Motor neuron (in vitro differentiated cells): ENCODE data around the gene PEA15. TPM values are rescaled to one million over a fixed set of nuclear protein-coding genes. Genes with fewer than 3 reads are reported as not detected.

ENCODE experiments used
- ATAC-seq, 8 experiments: fragments of 200-7000 bp; cut with Tn5 transposase; replicated peaks in 6 of 8; 2 replicates each; pipeline ENCODE4 v1.8.0; 2021; ENCODE audit warnings: mild to moderate bottlenecking in 8 of 8, moderate library complexity in 8 of 8
- H3K27ac ChIP-seq, 2 donors: fragments of 250-450 bp; sonication (Bioruptor Pico); 2 replicates each; pipeline ENCODE4 v1.9.0; 2021; ENCODE audit warnings: antibody characterized with exemption in 2 of 2, mild to moderate bottlenecking in 2 of 2, moderate library complexity in 1 of 2
- H3K4me1 ChIP-seq, 2 donors: fragments of 250-450 bp; sonication (Bioruptor Pico); replicated peaks in 1 of 2; 2 replicates each; pipeline ENCODE4 v1.6.1; 2021; ENCODE audit warnings: antibody characterized with exemption in 2 of 2, mild to moderate bottlenecking in 2 of 2, moderate library complexity in 1 of 2
- H3K4me3 ChIP-seq, 5 donors: fragments of 250-450 bp; sonication (Bioruptor Pico); 2 replicates each; pipeline ENCODE4 v1.9.0; 2021; ENCODE audit warnings: antibody characterized with exemption in 5 of 5, mild to moderate bottlenecking in 5 of 5, moderate library complexity in 4 of 5
- WGBS, 10 experiments: fragments of 450-650 bp; shearing (Covaris generic); methylation state at CpG; one replicate each; pipeline ENCODE4 v1.0.0; 2022; 5-methylcytosine and 5-hydroxymethylcytosine counted together
- in situ Hi-C, 9 experiments: fragments of 400-800 bp; cut with MboI; loops; one replicate each; pipeline ENCODE4 v1.15.0; 2021; ENCODE audit warnings: low sequenced_read_pairs in 9 of 9, low pct_unique_long_range_greater_than_20kb in 2 of 9; ENCODE audit not compliant: unreplicated experiment in 9 of 9
- total RNA-seq, 8 experiments: library from RNA; unstranded; fragments of 300-600 nt; gene quantifications; 2 replicates each; pipeline versions ENCODE4 v1.2.3 to v1.2.4, GENCODE V29; 2022

The PEA15 gene
- total RNA-seq, 8 experiments from 2014 or later: 26.4 to 322 (median 66.3) TPM

DNA sequence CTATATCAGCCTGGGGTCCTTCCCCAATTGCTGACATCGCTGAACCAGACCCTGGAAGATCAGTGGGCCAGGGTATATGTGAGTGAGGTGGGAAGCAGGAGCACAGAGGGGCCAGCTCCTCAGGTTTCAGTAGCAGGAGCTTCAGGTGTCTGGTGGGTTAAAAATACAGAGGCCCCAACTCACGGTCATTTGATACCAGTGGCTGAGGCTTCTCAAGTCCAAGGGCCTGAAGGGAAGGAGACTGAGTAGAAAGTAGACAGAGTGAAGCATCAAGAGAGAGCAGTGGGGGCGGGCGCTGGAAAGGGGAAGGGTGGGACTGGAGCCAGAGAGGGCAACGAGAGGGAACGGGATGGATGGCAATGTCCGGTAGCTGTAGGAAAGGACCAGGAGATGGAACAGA, 16.8 kb upstream of the PEA15 start:
- ATAC-seq: no peak
- WGBS, 10 experiments: 60 to 100% (median 92%) methylated on average over 1 to 4 of the region's 7 CpGs; no CpG with 5 or more reads in 5 of the 10 experiments
- peaks cover 11 to 18% of the 10 kb centered on the region in 2 donors for H3K4me1 ChIP-seq
- in situ Hi-C loops: no loop called here
- H3K4me3 ChIP-seq: no peak overlapping the region
- no peak overlapping the region for H3K27ac ChIP-seq

DNA sequence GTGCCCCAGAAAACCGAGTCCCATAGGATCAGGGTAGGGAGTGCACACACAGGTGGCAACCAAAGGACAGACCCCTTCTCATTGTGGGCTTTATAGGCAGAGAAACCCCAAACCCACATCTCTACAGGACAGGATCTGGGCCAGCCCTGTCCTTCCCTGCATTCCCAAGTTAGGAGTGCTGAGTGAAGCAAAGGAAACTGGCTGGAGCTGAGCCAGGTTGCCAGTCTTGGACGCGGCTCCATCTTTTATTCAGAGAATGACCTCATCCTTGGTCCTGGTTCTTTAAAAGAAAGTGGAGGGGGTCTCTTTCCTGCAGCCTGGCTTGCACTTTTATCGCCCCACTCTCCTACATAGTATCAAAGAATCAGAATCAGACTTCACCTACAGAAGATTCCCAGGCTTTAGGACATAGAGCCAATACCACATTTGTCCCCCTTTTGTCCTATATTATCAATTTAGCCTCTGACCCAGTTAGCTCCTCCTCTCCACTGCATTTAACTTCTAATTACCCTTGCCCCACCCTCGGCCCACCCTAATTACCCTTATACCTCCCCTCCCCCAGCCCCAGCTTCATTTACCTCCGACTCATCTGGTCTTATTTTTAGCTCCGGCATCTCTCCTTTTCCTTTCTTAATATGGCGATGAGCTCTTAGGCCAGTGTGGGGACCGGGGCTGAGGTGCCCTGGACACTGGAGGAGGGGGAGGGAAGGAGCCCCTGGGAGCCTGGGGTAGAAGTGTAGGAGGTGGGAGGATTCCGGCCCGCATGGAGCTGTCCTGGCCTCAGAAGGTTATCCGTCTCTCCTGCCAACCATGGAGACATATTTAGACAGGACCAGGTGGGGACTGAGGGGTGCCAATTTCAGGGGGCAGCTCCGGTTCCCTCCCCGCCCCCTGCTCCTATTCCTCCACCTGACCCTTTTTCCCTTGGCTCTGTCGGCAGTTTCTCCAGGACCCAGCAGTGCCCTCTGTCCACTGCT, 15.2 kb upstream of the PEA15 start, which contains the start of gene CASQ1:
Gene CASQ1 (plus strand): TSS at position 927 of the 977 bp plus-strand sequence. CDS start 177 bp downstream, outside the sequence.
- Histone ChIP-seq H3K27ac (no peak within 1 kb of the TSS), H3K4me1 (peaks cover 17 to 23% of the 10 kb centered on the region in 2 donors), H3K4me3 (no peak within 1 kb of the TSS)
- peak in 2 of 8 experiments; percentile 8 to 12 for ATAC-seq
- WGBS, 10 experiments: 0 to 75% (median 62%) methylated on average over 1 to 4 of the region's 15 CpGs; no CpG with 5 or more reads in 4 of the 10 experiments
- in situ Hi-C loops: loop anchor here in 1 of 9 experiments (10.0 kb wide), 1 partner anchor 105 kb away; no protein-coding TSS in a partner anchor

DNA sequence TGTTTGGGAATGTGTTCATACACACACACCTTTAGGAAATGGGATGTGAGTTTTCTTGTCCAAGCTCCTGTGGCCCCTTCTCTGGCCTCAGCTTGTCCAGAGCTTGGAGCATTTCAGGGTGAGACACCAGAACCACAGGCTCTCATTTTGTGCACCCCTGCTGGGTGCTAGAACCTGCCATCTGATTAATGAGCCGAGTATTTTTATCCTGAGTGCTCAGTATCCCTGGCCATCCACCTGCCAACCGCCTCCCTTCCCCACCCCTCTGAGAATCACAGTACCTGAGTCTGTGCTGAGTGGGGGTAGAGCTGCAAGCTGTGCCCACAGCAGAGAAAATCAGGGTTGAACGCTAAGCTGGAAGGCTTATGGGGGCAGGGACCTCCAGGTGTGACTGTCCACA, 13.4 kb upstream of the PEA15 start:
- ATAC-seq: no peak
- in situ Hi-C loops: loop anchor here in 1 of 9 experiments (10.0 kb wide), 1 partner anchor 103 kb away; no protein-coding TSS in a partner anchor
- Histone ChIP-seq H3K4me3 (no peak overlapping the region), H3K4me1 (peaks cover 17 to 23% of the 10 kb centered on the region in 2 donors), H3K27ac (no peak overlapping the region)
- WGBS, 10 experiments: 33 to 100% (median 89%) methylated on average over 1 to 3 of the region's 3 CpGs; no CpG with 5 or more reads in 4 of the 10 experiments

DNA sequence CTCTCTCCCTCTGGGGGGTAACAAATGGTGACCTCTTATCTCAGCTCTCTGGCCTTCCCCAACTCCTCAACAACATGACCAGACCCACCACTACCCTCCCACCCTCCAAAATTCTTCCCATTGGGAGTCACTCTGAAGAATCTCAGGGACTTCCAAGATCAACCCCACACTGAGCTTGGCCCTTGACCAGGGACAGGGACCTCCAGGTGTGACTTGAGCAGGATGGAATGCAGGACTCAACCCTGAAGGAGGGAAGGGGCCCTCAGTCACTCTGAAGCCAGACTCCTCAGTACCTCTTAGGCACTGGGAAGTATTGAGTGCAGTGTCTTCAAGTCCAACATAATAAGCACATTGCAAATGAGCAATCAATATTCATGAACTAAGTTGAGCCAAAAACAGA, 12.9 kb upstream of the PEA15 start:
- Histone ChIP-seq H3K4me3 (no peak overlapping the region), H3K27ac (no peak overlapping the region), H3K4me1 (peaks cover 17 to 23% of the 10 kb centered on the region in 2 donors)
- peak in 3 of 8 experiments; percentile 7 to 59 (median 14) for ATAC-seq
- in situ Hi-C loops: loop anchor here in 1 of 9 experiments (10.0 kb wide), 1 partner anchor 103 kb away; no protein-coding TSS in a partner anchor

DNA sequence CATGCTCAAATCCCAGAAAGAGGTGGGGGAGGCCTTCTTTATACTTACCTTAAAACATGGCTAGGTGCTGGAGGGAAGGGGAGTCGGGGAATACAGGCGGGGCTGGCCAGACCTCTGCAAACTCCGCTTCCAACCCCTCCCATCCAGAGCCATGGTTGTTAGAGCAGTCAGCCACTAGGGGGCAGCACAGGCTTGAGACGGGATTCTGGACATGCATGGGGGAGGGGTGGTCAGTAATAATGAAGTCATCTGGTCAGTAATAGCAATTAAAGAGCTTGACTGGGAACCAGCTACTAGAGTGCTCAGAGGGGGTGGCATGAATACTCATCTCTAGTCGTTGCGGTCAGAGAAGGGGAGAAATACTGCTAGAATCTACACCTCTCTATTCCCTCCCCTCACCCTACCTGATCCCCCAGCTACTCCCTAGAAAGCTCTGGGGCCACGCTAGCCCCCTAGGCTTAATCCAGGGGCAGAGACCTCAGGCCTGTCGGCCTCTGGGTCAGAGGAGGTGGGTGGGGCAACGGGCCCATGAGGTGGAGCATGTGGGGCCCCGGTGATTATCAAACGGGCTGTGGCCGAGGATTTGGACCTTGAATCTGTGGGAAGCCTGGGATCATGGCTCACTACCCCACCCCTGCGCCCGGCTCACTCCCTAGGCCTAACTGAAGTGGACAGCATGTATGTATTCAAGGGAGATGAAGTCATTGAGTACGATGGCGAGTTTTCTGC, 11.9 kb upstream of the PEA15 start:
- in situ Hi-C loops: loop anchor here in 1 of 9 experiments (10.0 kb wide), 1 partner anchor 102 kb away; no protein-coding TSS in a partner anchor
- Histone ChIP-seq H3K27ac (peak overlapping the region; percentile 40 to 52), H3K4me1 (peaks cover 17 to 23% of the 10 kb centered on the region in 2 donors), H3K4me3 (no peak overlapping the region)
- WGBS, 10 experiments: 32 to 70% (median 40%) methylated on average over 2 to 12 of the region's 16 CpGs; no CpG with 5 or more reads in 4 of the 10 experiments
- peak; percentile 85 to 94 (median 93) for ATAC-seq

DNA sequence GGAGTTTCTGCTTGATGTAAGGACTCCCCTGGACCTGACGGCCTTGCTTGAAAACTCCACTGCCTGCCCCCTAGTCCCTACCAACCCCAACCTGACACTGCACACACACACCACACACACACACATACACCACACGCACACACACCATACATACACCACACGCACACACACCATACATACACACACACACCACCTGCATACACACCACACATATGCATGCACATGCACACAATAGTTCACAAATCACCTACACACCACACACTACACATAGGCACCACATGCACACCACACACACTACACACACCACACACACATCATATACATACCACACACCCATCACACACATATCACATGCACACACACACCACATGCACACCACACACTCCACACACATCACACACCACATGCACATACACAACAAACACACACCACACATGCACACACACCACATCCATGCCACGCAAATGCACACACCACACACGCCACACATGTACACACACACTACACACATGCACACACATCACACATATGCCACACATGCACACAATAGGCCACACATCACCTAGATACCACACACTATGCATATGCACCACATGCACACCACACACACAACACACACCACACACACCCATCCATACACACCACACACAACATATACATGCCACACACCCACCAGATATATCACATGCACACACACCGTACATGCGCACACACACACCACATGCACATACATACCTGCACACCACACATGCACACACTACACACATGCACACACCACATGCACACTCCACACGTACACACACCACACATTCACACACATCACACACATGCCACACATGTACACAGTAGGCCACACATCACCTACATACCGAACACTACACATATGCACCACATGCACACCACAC, 11.1 kb upstream of the PEA15 start:
- Histone ChIP-seq H3K4me1 (peaks cover 17 to 23% of the 10 kb centered on the region in 2 donors), H3K27ac (no peak overlapping the region), H3K4me3 (no peak overlapping the region)
- in situ Hi-C loops: loop anchor here in 1 of 9 experiments (10.0 kb wide), 1 partner anchor 101 kb away; no protein-coding TSS in a partner anchor
- ATAC-seq: no peak
- WGBS, 10 experiments: 81 to 100% (median 94%) methylated on average over 1 to 8 of the region's 9 CpGs; no CpG with 5 or more reads in 1 of the 10 experiments

DNA sequence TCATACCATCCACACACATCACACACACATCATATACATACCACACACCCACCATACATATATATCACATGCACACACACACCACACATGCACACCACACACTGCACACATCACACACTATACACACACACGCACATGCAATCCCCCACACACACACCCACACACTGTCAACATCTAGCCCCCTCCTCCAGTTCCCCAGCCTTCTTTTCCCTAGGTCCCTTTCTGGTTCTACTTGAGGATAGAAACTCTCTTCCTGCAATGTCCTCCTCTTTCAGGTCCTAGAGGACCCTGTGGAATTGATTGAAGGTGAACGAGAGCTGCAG, 10.5 kb upstream of the PEA15 start:
- no peak overlapping the region for H3K4me3 ChIP-seq
- peaks cover 13 to 18% of the 10 kb centered on the region in 2 donors for H3K4me1 ChIP-seq
- H3K27ac ChIP-seq: no peak overlapping the region
- in situ Hi-C loops: loop anchor here in 1 of 9 experiments (10.0 kb wide), 1 partner anchor 100 kb away; no protein-coding TSS in a partner anchor
- no peak for ATAC-seq
- 13 to 100% (median 79%) methylated on average over 1 to 2 of the region's 2 CpGs; no CpG with 5 or more reads in 5 of the 10 experiments for WGBS, 10 experiments

DNA sequence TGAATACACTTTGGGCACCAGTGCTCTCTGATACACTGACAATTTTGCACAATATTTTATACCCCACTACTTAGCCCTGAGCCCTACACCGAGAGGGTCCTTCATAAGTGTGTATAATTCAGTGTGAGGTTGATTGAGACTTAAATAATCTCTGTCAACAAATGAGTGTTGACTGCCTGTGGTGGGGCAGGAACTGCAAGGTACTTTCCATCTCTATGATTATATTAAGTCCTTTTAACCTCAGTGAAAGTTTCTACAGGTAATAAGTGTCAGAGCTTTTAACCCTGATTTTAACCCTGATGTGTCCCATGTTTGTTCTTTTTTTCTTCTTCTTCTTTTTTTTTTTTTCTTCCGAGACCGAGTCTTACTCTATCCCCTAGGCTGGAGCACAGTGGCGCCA, 9.0 kb upstream of the PEA15 start:
- H3K4me3 ChIP-seq: no peak overlapping the region
- H3K4me1 ChIP-seq: peaks cover 8 to 11% of the 10 kb centered on the region in 2 donors
- in situ Hi-C loops: loop anchor here in 1 of 9 experiments (10.0 kb wide), 1 partner anchor 99 kb away; no protein-coding TSS in a partner anchor
- WGBS, 10 experiments: 50 to 100% (median 85%) methylated on average over 1 to 4 of the region's 4 CpGs; no CpG with 5 or more reads in 1 of the 10 experiments
- no peak overlapping the region for H3K27ac ChIP-seq
- no peak for ATAC-seq

DNA sequence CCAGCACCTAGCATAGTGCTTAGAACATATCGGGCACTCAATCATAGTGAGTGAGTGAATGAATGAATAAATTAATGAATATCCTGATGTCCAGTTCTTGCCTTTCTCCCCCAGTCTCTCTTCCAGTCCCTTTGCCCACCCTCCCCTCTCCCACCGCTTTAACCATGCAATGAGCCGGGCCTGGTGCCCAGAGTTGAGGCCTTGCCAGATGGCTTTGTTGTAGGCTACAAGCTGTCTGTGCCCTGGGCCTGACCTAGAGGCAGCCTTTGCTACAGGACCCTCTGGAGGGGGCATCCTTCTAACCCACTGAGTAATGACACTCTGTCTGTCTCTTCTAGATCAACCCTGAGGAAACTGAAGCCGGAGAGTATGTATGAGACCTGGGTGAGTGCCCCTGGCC, 8.0 kb upstream of the PEA15 start:
- Histone ChIP-seq H3K4me3 (no peak overlapping the region), H3K27ac (no peak overlapping the region), H3K4me1 (peaks cover 8 to 11% of the 10 kb centered on the region in 2 donors)
- in situ Hi-C loops: loop anchor here in 1 of 9 experiments (10.0 kb wide), 1 partner anchor 98 kb away; no protein-coding TSS in a partner anchor
- WGBS, 10 experiments: 100% methylated on average over 1 to 4 of the region's 4 CpGs; no CpG with 5 or more reads in 6 of the 10 experiments
- ATAC-seq: no peak

DNA sequence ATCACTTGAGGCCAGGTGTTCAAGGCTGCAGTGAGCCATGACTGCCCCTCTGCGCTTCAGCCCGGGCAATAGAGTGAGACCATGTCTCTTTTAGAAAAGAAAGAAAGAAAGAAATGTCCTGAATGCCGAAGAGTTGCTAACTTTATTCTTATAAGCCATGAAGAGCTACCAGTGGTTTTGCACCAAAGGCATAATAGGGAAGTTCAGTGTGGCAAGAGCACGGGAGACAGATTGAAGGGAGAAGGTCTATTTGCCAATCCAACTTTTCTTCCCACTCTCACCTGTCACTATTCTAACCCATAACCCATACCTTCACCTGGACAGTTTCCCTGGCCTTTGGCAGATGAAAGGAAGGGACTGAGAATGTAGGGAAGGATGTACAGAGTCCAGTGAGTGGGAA, 4.4 kb upstream of the PEA15 start:
- ATAC-seq: no peak
- Histone ChIP-seq H3K4me3 (no peak overlapping the region), H3K27ac (no peak overlapping the region), H3K4me1 (peaks cover 6 to 9% of the 10 kb centered on the region in 2 donors)
- 71 to 96% (median 80%) methylated on average over 3 to 4 of the region's 4 CpGs; no CpG with 5 or more reads in 2 of the 10 experiments for WGBS, 10 experiments
- in situ Hi-C loops: loop anchor here in 1 of 9 experiments (25.0 kb wide), 1 partner anchor 113 kb away; the partner anchor contains the start of genes IGSF8 and KCNJ9

DNA sequence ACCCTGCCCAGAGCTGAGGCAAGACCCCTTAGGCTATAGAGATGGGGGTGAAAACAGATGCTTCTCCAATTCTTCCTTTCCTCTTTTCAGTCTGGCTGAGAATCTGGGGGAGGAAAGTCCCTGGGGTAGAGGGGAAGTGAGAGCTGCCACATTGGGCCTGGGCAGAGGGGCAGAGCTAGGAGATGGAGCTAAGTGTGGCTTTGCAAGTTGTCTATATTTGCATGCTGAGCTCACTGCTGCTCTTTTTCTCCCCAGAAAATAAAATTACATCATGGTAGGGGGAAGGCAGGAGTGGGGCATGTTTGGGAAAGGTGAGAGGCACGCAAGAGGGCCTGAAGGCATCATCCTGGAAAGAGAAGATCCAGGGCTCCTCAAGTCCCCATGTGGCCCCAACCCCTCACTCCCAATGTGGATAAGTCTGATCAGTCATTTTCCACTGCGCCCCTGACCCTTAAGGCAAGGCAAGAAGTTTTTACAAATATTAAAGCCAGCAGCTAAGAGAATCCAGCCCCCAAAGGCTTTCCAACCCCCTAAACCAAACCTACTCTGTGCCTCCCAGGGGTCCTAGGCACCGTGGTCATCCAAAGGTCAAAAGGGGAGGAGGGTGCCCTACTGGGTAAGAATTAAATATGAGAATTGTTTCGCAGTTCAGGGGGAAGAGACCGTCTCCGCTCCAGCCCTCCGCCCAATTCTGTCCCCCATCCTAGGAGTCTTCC, 500 bp upstream of the PEA15 start:
- peak in 4 of 8 experiments; percentile 0 to 8 (median 1) for ATAC-seq
- in situ Hi-C loops: loop anchor here in 1 of 9 experiments (25.0 kb wide), 1 partner anchor 117 kb away; the partner anchor contains the start of genes IGSF8 and KCNJ9
- Histone ChIP-seq H3K4me1 (peaks cover 34 to 38% of the 10 kb centered on the region in 2 donors), H3K27ac (peak overlapping the region in 1 of 2 donors; percentile 2), H3K4me3 (peak overlapping the region; percentile 82 to 99 (median 96))
- 0 to 74% (median 33%) methylated on average over 1 to 2 of the region's 7 CpGs; no CpG with 5 or more reads in 5 of the 10 experiments for WGBS, 10 experiments
